Transverse colon (tissue), 4 donors: Measurements from ENCODE around the gene CSNK1E. TPM values are rescaled to one million over a fixed set of nuclear protein-coding genes. Genes with fewer than 3 reads are reported as not detected.

ENCODE experiments used
- DNase-seq: peaks from one replicate; pipeline ENCODE4 v3.0.0-alpha.2; 2019
- H3K27ac ChIP-seq, 4 donors: fragments of 200-600 bp; sonication (generic); 2 replicates each; pipeline ENCODE4 v1.5.1; 2016 to 2018; ENCODE audit warnings: inconsistent platforms in 4 of 4
- H3K27me3 ChIP-seq: fragments of 200-600 bp; sonication (generic); 2 replicates; pipeline ENCODE4 v1.5.1; 2017; ENCODE audit warnings: inconsistent platforms
- H3K36me3 ChIP-seq, 4 donors: fragments of 200-600 bp; sonication (generic); 2 replicates each; pipeline ENCODE4 v1.5.1; 2017 to 2019; ENCODE audit warnings: inconsistent platforms in 4 of 4
- H3K4me1 ChIP-seq, 4 donors: fragments of 200-600 bp; sonication (generic); 2 replicates each; pipeline ENCODE4 v1.5.1; 2017 to 2020; ENCODE audit warnings: inconsistent platforms in 4 of 4
- H3K4me3 ChIP-seq, 4 donors: fragments of 200-600 bp; sonication (generic); 1 replicate in 1 of 4; 2 replicates in 3 of 4; pipeline versions ENCODE4 v1.5.1 to v1.6.1; 2017 to 2019; ENCODE audit warnings: inconsistent platforms in 4 of 4
- H3K9me3 ChIP-seq, 2 donors: fragments of 200-600 bp; sonication (generic); 2 replicates each; pipeline ENCODE4 v1.5.1; 2017 to 2019; ENCODE audit warnings: inconsistent platforms in 2 of 2
- EP300 ChIP-seq: sonication (generic); formaldehyde crosslinking; IDR thresholded peaks from one replicate; pipeline ENCODE4 v1.6.1; 2017; ENCODE audit warnings: antibody characterized with exemption, low read depth
- POLR2A ChIP-seq: fragments of 450-650 bp; IDR thresholded peaks from one replicate; pipeline ENCODE4 v1.6.1; 2016; ENCODE audit warnings: antibody characterized with exemption, mild to moderate bottlenecking, moderate library complexity
- POLR2AphosphoS5 ChIP-seq, 3 donors: sonication (generic); formaldehyde crosslinking; IDR thresholded peaks; one replicate each; pipeline ENCODE4 v1.6.1; 2016; ENCODE audit warnings: antibody characterized with exemption in 3 of 3
- WGBS, 2 donors: methylation state at CpG; one replicate each; pipeline ENCODE4 v1.1.5; 2018; ENCODE audit warnings: low coverage in 1 of 2; 5-methylcytosine and 5-hydroxymethylcytosine counted together
- in situ Hi-C, 4 donors: fragments of 200-750 bp; cut with MboI; loops; one replicate each; pipeline versions ENCODE4 v1.15.0 to v1.15.1; 2017; ENCODE audit warnings: low sequenced_read_pairs in 3 of 4, low pct_ligation_motif_present in 1 of 4, low pct_unique_long_range_greater_than_20kb in 1 of 4
- intact Hi-C: fragments of 100-400 bp; cut with DNase I; formaldehyde crosslinking; loops from one replicate; pipeline ENCODE4 v1.15.1; 2023; ENCODE audit warnings: low total_unique reads
- total RNA-seq, 4 donors: library from RNA; depleted of rRNA; stranded (reverse); fragments of >200 nt; gene quantifications; one replicate each; pipeline ENCODE4 v1.1.0, GENCODE V29; 2016
- TF ChIP-seq, protein P1 (sequence below), 5 experiments: fragments of 200-600 bp in 3 of 5; fragments of 450-650 bp in 2 of 5; sonication (generic) in 3 of 5; IDR thresholded peaks; 1 replicate in 2 of 5; 2 replicates in 3 of 5; pipeline ENCODE4 v1.5.1; 2016 to 2017; ENCODE audit warnings: antibody characterized with exemption in 5 of 5, inconsistent platforms in 3 of 5, mild to moderate bottlenecking in 2 of 5, moderate library complexity in 1 of 5

Gene CSNK1E
- total RNA-seq, 4 donors from 2014 or later, result 47.9 to 179 (median 106) TPM

- H3K36me3 ChIP-seq, result no peaks in the 10 kb centered on the region
- DNase-seq, result no peak
- TF ChIP-seq, protein P1, sequence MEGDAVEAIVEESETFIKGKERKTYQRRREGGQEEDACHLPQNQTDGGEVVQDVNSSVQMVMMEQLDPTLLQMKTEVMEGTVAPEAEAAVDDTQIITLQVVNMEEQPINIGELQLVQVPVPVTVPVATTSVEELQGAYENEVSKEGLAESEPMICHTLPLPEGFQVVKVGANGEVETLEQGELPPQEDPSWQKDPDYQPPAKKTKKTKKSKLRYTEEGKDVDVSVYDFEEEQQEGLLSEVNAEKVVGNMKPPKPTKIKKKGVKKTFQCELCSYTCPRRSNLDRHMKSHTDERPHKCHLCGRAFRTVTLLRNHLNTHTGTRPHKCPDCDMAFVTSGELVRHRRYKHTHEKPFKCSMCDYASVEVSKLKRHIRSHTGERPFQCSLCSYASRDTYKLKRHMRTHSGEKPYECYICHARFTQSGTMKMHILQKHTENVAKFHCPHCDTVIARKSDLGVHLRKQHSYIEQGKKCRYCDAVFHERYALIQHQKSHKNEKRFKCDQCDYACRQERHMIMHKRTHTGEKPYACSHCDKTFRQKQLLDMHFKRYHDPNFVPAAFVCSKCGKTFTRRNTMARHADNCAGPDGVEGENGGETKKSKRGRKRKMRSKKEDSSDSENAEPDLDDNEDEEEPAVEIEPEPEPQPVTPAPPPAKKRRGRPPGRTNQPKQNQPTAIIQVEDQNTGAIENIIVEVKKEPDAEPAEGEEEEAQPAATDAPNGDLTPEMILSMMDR (IDR thresholded peaks at IDR 0.05), result no peak
- TF ChIP-seq EP300, result no peak
- no peak for TF ChIP-seq POLR2AphosphoS5 (IDR thresholded peaks at IDR 0.05)
- TF ChIP-seq POLR2A, result no peak
- peaks cover 4 to 35% (median 15%) of the 10 kb centered on the region in 4 donors for H3K4me1 ChIP-seq
- no peaks in the 10 kb centered on the region for H3K27me3 ChIP-seq
- H3K9me3 ChIP-seq, result no peaks in the 10 kb centered on the region
- in situ Hi-C loops, result no loop called here
- intact Hi-C loops, result no loop called here
- H3K4me3 ChIP-seq, result no peak overlapping the region
- 78 to 90% methylated on average over 7 to 11 of the region's 11 CpGs for WGBS, 2 donors
- H3K27ac ChIP-seq, result no peak overlapping the region
Observed at GRCh38 chr22:38286915-38287669, 30.1 kb downstream of the CSNK1E start.

GRCh38 chr22:38285018-38285417 is 32.2 kb downstream of the CSNK1E start:
- 67% methylated on average over 8 of the region's 8 CpGs; no CpG with 5 or more reads in 1 of the 2 donors for WGBS, 2 donors
- Histone ChIP-seq H3K4me1 (peaks cover 4 to 22% (median 12%) of the 10 kb centered on the region in 4 donors), H3K36me3 (no peaks in the 10 kb centered on the region), H3K27ac (peak overlapping the region; percentile 71 to 88 (median 77)), H3K27me3 (no peaks in the 10 kb centered on the region), H3K4me3 (no peak overlapping the region), H3K9me3 (no peaks in the 10 kb centered on the region)
- in situ Hi-C loops (no loop called here), intact Hi-C loops (no loop called here)
- TF ChIP-seq EP300 (no peak), POLR2AphosphoS5 (IDR thresholded peaks at IDR 0.05) (no peak), POLR2A (no peak)
- TF ChIP-seq, protein P1 (IDR thresholded peaks at IDR 0.05), result no peak
- DNase-seq, result no peak

DNA sequence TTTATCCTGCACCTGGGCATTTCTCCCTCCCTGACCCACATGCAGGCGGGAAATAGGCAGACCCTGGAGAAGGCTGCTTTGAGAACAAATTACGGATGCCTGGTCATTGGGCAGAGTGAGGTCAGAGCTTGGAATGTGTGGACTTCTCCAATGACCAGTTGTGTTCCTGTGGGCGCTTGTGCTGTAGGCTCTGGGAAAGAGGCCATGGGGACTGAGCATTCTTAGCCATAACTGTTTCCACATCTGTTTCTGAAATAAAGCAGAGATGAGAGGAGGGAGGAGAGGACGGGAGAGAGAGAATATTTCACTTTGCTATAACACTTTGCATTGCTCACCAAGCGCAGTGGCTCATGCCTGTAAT is 33.2 kb downstream of the CSNK1E start:
- WGBS, 2 donors, result 60 to 64% methylated on average over 1 to 5 of the region's 5 CpGs
- no peak overlapping the region for H3K4me3 ChIP-seq
- H3K36me3 ChIP-seq, result no peaks in the 10 kb centered on the region
- peak overlapping the region; percentile 71 to 88 (median 77) for H3K27ac ChIP-seq
- in situ Hi-C loops (no loop called here), intact Hi-C loops (no loop called here)
- peaks cover 4 to 22% (median 12%) of the 10 kb centered on the region in 4 donors for H3K4me1 ChIP-seq
- DNase-seq, result no peak
- TF ChIP-seq POLR2AphosphoS5 (IDR thresholded peaks at IDR 0.05), result peak; percentile 38 to 59 (median 45)
- no peak for TF ChIP-seq POLR2A
- no peak for TF ChIP-seq EP300
- TF ChIP-seq, protein P1 (IDR thresholded peaks at IDR 0.05), result no peak
- no peaks in the 10 kb centered on the region for H3K27me3 ChIP-seq
- H3K9me3 ChIP-seq, result no peaks in the 10 kb centered on the region

DNA sequence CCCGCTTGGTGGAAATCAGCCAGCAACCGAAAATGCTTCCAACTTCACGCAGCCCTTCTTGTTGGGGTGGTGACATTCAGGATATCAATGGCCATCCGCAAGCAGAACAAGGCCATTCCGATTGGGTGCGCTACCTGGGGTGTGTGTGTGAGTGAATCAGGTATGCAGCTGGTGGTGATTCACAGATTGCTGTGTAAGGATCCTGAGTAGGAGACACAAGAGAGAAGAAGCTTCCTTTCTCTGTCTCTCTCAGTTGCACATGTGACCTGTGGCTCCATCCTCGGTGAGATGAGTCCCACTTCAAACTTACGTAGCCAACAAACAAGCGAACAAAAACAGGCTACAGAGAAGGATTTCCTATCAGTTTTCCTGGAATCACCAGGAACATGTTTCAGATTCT is 34.8 kb downstream of the CSNK1E start:
- in situ Hi-C loops, result no loop called here
- intact Hi-C loops, result no loop called here
- Histone ChIP-seq H3K36me3 (no peaks in the 10 kb centered on the region), H3K27me3 (no peaks in the 10 kb centered on the region), H3K4me1 (peaks cover 4 to 22% (median 12%) of the 10 kb centered on the region in 4 donors), H3K27ac (peak overlapping the region in 3 of 4 donors; percentile 71 to 78 (median 76)), H3K4me3 (no peak overlapping the region), H3K9me3 (no peaks in the 10 kb centered on the region)
- TF ChIP-seq POLR2A, result no peak
- TF ChIP-seq, protein P1 (IDR thresholded peaks at IDR 0.05), result no peak
- no peak for TF ChIP-seq EP300
- no peak for TF ChIP-seq POLR2AphosphoS5 (IDR thresholded peaks at IDR 0.05)
- WGBS, 2 donors, result 87 to 95% methylated on average over 4 to 9 of the region's 9 CpGs
- DNase-seq, result no peak
